CD14-positive monocyte (primary cell): ENCODE data around the gene EXT2. TPM values are rescaled to one million over a fixed set of nuclear protein-coding genes. Genes with fewer than 3 reads are reported as not detected.
A peak's percentile ranks its signal among the peaks of the same experiment; 100 is the strongest.

Source experiments
- DNase-seq, 3 donors: peaks; one replicate each; pipeline ENCODE4 v3.0.0-alpha.2; 2011 to 2022
- H2AFZ ChIP-seq: 2 replicates; pipeline ENCODE4 v1.6.0; 2012; ENCODE audit warnings: mild to moderate bottlenecking, low read depth, low read length, inconsistent platforms; ENCODE audit not compliant: insufficient read depth, poor library complexity, severe bottlenecking
- H3K27ac ChIP-seq, 2 donors: 1 replicate in 1 of 2; 2 replicates in 1 of 2; pipeline ENCODE4 v1.5.1; 2012 to 2013; ENCODE audit warnings: low read length in 2 of 2, control low read depth in 1 of 2, inconsistent platforms in 1 of 2, low read depth in 1 of 2, mild to moderate bottlenecking in 1 of 2
- H3K27me3 ChIP-seq, 2 donors: one replicate each; pipeline versions ENCODE4 v1.6.0 to v1.6.1; 2011 to 2013; ENCODE audit warnings: low read length in 2 of 2; ENCODE audit not compliant: control insufficient read depth in 2 of 2, insufficient read depth in 2 of 2
- H3K36me3 ChIP-seq, 2 donors: replicated peaks in 1 of 2; 1 replicate in 1 of 2; 2 replicates in 1 of 2; pipeline versions ENCODE4 v1.5.1 to v1.6.1; 2012 to 2013; ENCODE audit warnings: low read length in 2 of 2, control low read depth in 1 of 2, inconsistent platforms in 1 of 2, mild to moderate bottlenecking in 1 of 2; ENCODE audit not compliant: insufficient read depth in 2 of 2, control insufficient read depth in 1 of 2
- H3K4me1 ChIP-seq, 2 donors: 1 replicate in 1 of 2; 2 replicates in 1 of 2; pipeline versions ENCODE4 v1.5.1 to v1.6.1; 2012 to 2013; ENCODE audit warnings: low read length in 2 of 2, control low read depth in 1 of 2, inconsistent platforms in 1 of 2, mild to moderate bottlenecking in 1 of 2, moderate library complexity in 1 of 2; ENCODE audit not compliant: insufficient read depth in 2 of 2, control insufficient read depth in 1 of 2
- H3K4me2 ChIP-seq: replicated peaks from 2 replicates; pipeline ENCODE3; 2012; ENCODE audit warnings: low read length, moderate library complexity, mild to moderate bottlenecking; ENCODE audit not compliant: poor library complexity, severe bottlenecking; ENCODE audit errors: extremely low read depth
- H3K4me3 ChIP-seq, 3 experiments: fragments of 200-600 bp in 1 of 3; sonication (generic) in 1 of 3; replicated peaks in 1 of 3; 1 replicate in 2 of 3; 2 replicates in 1 of 3; pipeline ENCODE4 v1.5.1; 2011 to 2013; ENCODE audit warnings: low read length in 3 of 3, mild to moderate bottlenecking in 3 of 3, control low read depth in 2 of 3, low read depth in 2 of 3, inconsistent platforms in 1 of 3, moderate library complexity in 1 of 3
- H3K79me2 ChIP-seq: 2 replicates; pipeline ENCODE4 v1.6.0; 2012; ENCODE audit warnings: mild to moderate bottlenecking, control low read depth, inconsistent platforms, low read length, moderate library complexity; ENCODE audit not compliant: insufficient read depth
- H3K9ac ChIP-seq: 2 replicates; pipeline ENCODE4 v1.6.0; 2017; ENCODE audit warnings: low read length, mild to moderate bottlenecking; ENCODE audit not compliant: insufficient read depth, poor library complexity, severe bottlenecking
- H3K9me3 ChIP-seq, 2 donors: replicated peaks in 1 of 2; 1 replicate in 1 of 2; 2 replicates in 1 of 2; pipeline versions ENCODE4 v1.5.1 to v1.6.1; 2012 to 2013; ENCODE audit warnings: low read length in 2 of 2, control low read depth in 1 of 2; ENCODE audit not compliant: control insufficient read depth in 1 of 2, insufficient read depth in 1 of 2
- H4K20me1 ChIP-seq: 2 replicates; pipeline ENCODE4 v1.6.0; 2012; ENCODE audit warnings: mild to moderate bottlenecking, low read length, control low read depth, moderate library complexity; ENCODE audit not compliant: insufficient read depth
- H3K27ac Mint-ChIP-seq, 7 donors: one replicate each; pipeline ENCODE4 v1.8.0; 2020; ENCODE audit warnings: mild to moderate bottlenecking in 7 of 7, mixed read lengths in 7 of 7, moderate library complexity in 6 of 7, inconsistent platforms in 2 of 7
- H3K27me3 Mint-ChIP-seq, 3 donors: one replicate each; pipeline ENCODE4 v1.8.0; 2021 to 2022; ENCODE audit warnings: low read depth in 3 of 3, mild to moderate bottlenecking in 3 of 3, mixed read lengths in 3 of 3, moderate library complexity in 3 of 3, inconsistent platforms in 1 of 3
- H3K36me3 Mint-ChIP-seq, 2 donors: one replicate each; pipeline ENCODE4 v1.8.0; 2020; ENCODE audit warnings: mixed read lengths in 2 of 2, inconsistent platforms in 1 of 2, mild to moderate bottlenecking in 1 of 2
- H3K4me1 Mint-ChIP-seq: one replicate; pipeline ENCODE4 v1.8.0; 2020; ENCODE audit warnings: mild to moderate bottlenecking, mixed read lengths
- H3K4me3 Mint-ChIP-seq, 2 donors: one replicate each; pipeline ENCODE4 v1.8.0; 2020; ENCODE audit warnings: mild to moderate bottlenecking in 2 of 2, mixed read lengths in 2 of 2, moderate library complexity in 1 of 2
- H3K9me3 Mint-ChIP-seq, 7 donors: one replicate each; pipeline ENCODE4 v1.8.0; 2020 to 2022; ENCODE audit warnings: mixed read lengths in 7 of 7, mild to moderate bottlenecking in 6 of 7, moderate library complexity in 6 of 7, inconsistent platforms in 2 of 7
- CTCF ChIP-seq: fragments of 200-600 bp; IDR thresholded peaks from one replicate; pipeline ENCODE4 v1.8.0; 2022; ENCODE audit warnings: antibody characterized with exemption, mild to moderate bottlenecking
- WGBS: methylation state at CpG from one replicate; pipeline ENCODE4 v1.1.5; 2013; ENCODE audit warnings: missing lambda C conversion rate; ENCODE audit not compliant: insufficient coverage; 5-methylcytosine and 5-hydroxymethylcytosine counted together
- intact Hi-C, 2 donors: fragments of 100-400 bp; cut with micrococcal nuclease; formaldehyde crosslinking; loops; one replicate each; pipeline versions ENCODE4 v1.15.0 to v1.15.1; 2023
- polyA plus RNA-seq, 3 donors: library from polyadenylated mRNA; depleted of rRNA in 1 of 3; unstranded in 2 of 3; stranded (reverse) in 1 of 3; fragments of 300-500 nt in 2 of 3; fragments of >200 nt in 1 of 3; fragmentation: Illumina TruSeq in 2 of 3; gene quantifications; 1 replicate in 2 of 3; 2 replicates in 1 of 3; pipeline ENCODE4 v1.2.3, GENCODE V29; 2012 to 2021

EXT2 gene
- polyA plus RNA-seq, 3 donors = 17.2 to 41.1 (median 34.2) TPM

- H3K27me3 ChIP-seq = no peaks in the 10 kb centered on the region
- Mint-ChIP-seq H3K4me3 (no peak overlapping the region), H3K36me3 (peaks cover 52 to 58% of the 10 kb centered on the region in 2 donors), H3K4me1 (no peaks in the 10 kb centered on the region), H3K9me3 (no peaks in the 10 kb centered on the region), H3K27ac (no peak overlapping the region), H3K27me3 (peaks cover 0 to 2% (median 0%) of the 10 kb centered on the region in 3 donors)
- H3K4me3 ChIP-seq = no peak overlapping the region
- intact Hi-C loops = no loop called here
- peak; percentile 32 for TF ChIP-seq CTCF
- H3K9ac ChIP-seq = no peak overlapping the region
- no CpG with 5 or more reads among the region's 1 CpG for WGBS
- no peak overlapping the region for H3K4me2 ChIP-seq
- H3K9me3 ChIP-seq = no peaks in the 10 kb centered on the region
- DNase-seq = no peak
- H3K27ac ChIP-seq = no peak overlapping the region
- no peaks in the 10 kb centered on the region for H3K4me1 ChIP-seq
- peaks cover 26 to 88% of the 10 kb centered on the region in 2 donors for H3K36me3 ChIP-seq
- no peaks in the 10 kb centered on the region for H4K20me1 ChIP-seq
- H3K79me2 ChIP-seq = no peaks in the 10 kb centered on the region
- H2AFZ ChIP-seq = no peak overlapping the region
These were observed 38.0 kb downstream of the EXT2 start for GRCh38 chr11:44133335-44133946.

- Histone ChIP-seq H3K9ac (no peak overlapping the region), H3K4me2 (no peak overlapping the region), H3K27ac (no peak overlapping the region), H3K4me3 (no peak overlapping the region), H3K9me3 (no peaks in the 10 kb centered on the region), H3K36me3 (peaks cover 18 to 76% of the 10 kb centered on the region in 2 donors), H4K20me1 (no peaks in the 10 kb centered on the region), H2AFZ (no peak overlapping the region), H3K4me1 (no peaks in the 10 kb centered on the region), H3K79me2 (no peaks in the 10 kb centered on the region), H3K27me3 (no peaks in the 10 kb centered on the region)
- no peak overlapping the region for H3K4me3 Mint-ChIP-seq
- H3K9me3 Mint-ChIP-seq = no peaks in the 10 kb centered on the region
- DNase-seq = no peak
- no peaks in the 10 kb centered on the region for H3K27me3 Mint-ChIP-seq
- H3K4me1 Mint-ChIP-seq = no peaks in the 10 kb centered on the region
- no peak for TF ChIP-seq CTCF
- intact Hi-C loops = no loop called here
- no CpG with 5 or more reads among the region's 1 CpG for WGBS
- H3K27ac Mint-ChIP-seq = no peak overlapping the region
- H3K36me3 Mint-ChIP-seq = peaks cover 51 to 54% of the 10 kb centered on the region in 2 donors
These were observed 39.1 kb downstream of the EXT2 start for GRCh38 chr11:44134625-44135024.
